Right hindlimb (tissue), 1 donor: Measurements from ENCODE around the gene TLCD3A.
"Not testable (repeated sequence)": the region's sequence is repeated elsewhere in the genome, so short reads cannot be mapped to it uniquely, and the experiment has no call there.

Experiments used
- DNase-seq: peaks from one replicate; pipeline ENCODE4 v3.0.0-alpha.2; 2018

Gene TLCD3A

GRCh38 chr17:789931-790873 is 57.8 kb downstream of the TLCD3A start:
- DNase-seq: not testable (repeated sequence)

GRCh38 chr17:790874-791247 is 58.5 kb downstream of the TLCD3A start:
- not testable (repeated sequence) for DNase-seq

- no peak for DNase-seq
Measured at GRCh38 chr17:791829-792228, 59.4 kb downstream of the TLCD3A start.

- no peak for DNase-seq
Measured at GRCh38 chr17:792277-792676, 59.9 kb downstream of the TLCD3A start.
